ENCODE data around the gene IQCH.
"Not testable (repeated sequence)": the region's sequence is repeated elsewhere in the genome, so short reads cannot be mapped to it uniquely, and the experiment has no call there.

The IQCH gene

DNA sequence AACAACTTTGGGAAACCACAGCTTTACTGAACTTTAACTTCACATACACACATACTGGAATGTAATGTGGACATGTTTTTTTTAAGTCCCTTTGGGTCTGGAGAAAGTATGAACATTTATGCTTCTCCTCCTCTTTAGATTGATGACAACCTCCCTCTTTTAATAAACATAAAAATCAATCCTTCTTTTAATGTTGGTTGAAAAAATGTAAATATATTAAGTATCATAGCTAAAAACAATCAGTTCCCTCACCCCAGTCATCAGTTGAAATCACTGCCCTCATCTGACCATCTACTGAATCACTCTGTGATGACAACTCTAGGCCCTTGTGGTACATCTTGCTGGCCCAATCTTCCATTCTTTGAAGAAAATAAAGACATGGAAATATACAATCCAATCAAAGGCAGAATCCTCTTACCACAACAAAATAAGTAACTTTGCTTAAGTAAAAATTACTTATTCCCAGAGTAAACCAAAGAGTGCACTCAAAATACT lies 6.5 kb upstream of the IQCH start:
- no peak for DNase-seq

GRCh38 chr15:67249830-67250229 lies 4.8 kb upstream of the IQCH start:
- DNase-seq = no peak

- DNase-seq = no peak
Observed at GRCh38 chr15:67251318-67251717, 3.3 kb upstream of the IQCH start.

DNA sequence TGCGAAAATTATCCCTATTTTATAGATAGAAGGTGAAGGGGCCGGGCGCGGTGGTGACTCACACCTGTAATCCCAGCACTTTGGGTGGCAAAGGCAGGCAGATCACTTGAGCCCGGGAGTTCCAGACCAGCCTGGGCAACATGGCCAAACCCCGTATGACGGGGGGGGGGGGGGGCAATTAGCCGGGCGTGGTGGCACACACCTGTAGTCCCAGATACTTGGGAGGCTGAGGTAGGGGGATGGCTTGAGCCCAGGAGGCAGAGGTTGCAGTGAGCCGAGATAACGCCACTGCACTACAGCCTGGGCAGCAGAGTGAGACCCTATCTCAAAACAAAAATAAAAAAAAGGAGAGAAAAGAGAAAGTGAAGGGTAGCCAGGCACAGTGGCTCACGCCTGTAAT lies 1.5 kb upstream of the IQCH start:
- no peak for DNase-seq

- DNase-seq = no peak
Observed at GRCh38 chr15:67253549-67254237, 893 bp upstream of the IQCH start.

- no peak for DNase-seq
Observed at GRCh38 chr15:67256051-67256450, 1.5 kb downstream of the IQCH start.

GRCh38 chr15:67258412-67258811 lies 3.8 kb downstream of the IQCH start:
- not testable (repeated sequence) for DNase-seq

DNA sequence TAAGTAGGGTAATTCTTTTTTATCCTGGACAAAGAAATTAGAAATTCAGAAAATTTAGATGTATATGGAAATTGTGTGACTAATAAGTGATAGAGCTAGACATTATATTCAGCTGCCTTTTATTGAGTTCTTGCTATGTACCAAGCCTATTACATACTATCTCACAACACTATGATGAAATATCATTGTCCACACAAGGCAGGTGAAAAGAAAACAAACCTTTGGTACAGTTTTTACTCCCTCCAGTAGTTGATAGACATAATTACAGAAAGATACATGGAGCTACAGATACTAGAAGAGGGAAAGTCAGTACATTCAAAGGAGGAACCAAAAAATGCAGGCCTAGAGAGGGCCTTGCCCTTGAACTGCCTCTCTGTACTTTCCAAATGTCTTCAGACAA lies 4.8 kb downstream of the IQCH start:
- DNase-seq = no peak

GRCh38 chr15:67259806-67260205 lies 5.2 kb downstream of the IQCH start:
- DNase-seq = no peak

GRCh38 chr15:67266870-67267269 lies 12.3 kb downstream of the IQCH start:
- no peak for DNase-seq

DNA sequence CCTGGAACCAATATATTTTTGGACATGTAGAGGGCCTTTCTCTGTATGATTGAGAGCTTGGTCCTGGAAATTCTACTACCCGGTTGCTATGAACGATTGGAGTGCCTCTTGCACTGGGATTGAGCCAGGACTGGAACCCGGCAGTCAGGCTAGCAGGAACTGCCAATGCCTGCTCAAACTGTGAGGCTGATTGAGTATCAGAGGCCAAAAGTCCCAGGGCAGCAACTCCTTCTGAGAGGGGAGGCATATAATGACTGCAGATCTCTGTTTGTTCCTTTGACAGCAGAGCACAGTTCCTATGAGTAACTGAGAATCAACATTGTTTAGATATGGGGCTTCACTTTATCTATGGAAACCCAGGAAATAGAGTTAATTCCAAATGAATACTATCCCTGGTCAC lies 12.9 kb downstream of the IQCH start:
- no peak for DNase-seq

- no peak for DNase-seq
Observed at GRCh38 chr15:67267951-67268941, 13.7 kb downstream of the IQCH start.

DNA sequence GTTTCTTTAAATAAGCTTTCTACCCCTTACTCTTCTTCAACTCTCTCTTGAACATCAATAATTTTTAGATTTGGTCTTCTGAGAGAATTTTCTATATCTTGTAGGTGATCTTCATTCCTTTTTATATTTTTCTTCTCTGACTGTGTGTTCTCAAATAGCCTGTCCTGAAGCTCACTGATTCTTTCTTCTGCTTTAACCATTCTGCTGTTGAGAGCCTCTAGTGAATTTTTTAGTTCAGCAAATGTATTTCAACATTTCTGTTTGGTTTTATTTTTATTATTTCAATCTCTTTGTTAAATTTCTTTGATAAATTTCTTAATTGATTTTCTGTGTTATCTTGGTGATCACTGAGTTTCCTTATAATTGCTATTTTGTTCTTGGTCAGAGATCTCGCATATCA lies 19.6 kb downstream of the IQCH start:
- DNase-seq = no peak

- no peak for DNase-seq
Observed at GRCh38 chr15:67276666-67277065, 22.1 kb downstream of the IQCH start.

GRCh38 chr15:67280217-67280616 lies 25.6 kb downstream of the IQCH start:
- DNase-seq = no peak

DNA sequence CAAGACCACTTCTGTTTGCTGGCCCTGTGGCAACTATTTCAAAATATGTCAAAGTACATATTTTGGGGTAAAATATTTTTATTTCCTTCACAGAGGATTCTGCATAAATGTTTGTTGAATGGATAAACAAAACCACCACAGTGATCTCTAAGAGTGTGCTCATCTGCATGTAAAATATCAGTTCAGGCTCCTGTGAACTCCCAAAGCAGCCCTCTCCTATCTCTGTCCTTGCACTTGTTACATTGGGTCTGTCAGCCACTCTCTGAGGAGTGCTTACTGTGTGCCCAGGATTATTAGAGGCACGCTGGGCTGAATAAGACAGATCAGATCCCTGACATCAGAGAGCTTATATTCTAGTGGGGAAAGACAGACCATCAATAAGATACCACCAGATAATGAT lies 27.1 kb downstream of the IQCH start:
- DNase-seq = no peak

- DNase-seq = not testable (repeated sequence)
Observed at GRCh38 chr15:67285625-67286024, 31.0 kb downstream of the IQCH start.

DNA sequence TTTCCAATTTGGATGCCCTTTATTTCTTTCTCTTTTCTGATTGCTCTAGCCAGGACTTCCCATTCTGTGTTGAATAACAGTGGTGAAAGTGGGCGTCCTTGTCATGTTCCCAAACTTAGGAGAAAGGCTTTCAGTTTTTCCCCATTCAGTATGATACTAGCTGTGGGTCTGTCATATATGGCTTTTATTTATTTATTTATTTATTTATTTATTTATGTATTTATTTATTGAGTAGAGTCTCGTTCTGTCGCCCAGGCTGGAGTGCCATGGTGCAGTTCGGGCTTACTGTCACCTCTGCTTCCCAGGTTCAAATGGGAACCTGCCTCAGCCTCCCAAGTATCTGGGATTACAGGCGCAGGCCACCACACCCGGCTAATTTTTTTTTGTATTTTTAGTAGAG lies 31.8 kb downstream of the IQCH start:
- DNase-seq = not testable (repeated sequence)

- DNase-seq = no peak
Observed at GRCh38 chr15:67290319-67290718, 35.7 kb downstream of the IQCH start.

DNA sequence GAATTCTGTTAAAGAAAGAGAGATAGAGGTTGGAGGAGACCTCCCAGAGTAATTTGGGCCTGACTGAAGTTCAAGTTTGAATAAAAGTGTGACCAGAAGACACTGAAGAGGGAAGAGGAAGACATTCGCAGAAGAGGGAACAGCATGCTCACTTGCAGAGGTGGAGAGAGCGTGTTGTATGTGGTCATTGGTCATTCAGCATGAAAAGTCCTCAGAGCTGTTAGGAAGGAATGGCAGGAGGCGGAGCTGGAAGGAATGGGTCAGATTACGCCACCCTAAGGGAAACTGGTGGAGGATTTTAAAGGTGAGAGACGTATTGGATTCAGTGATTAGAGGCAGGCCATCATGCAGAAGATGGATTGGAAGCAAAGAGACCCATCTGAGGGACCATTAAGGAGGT lies 41.6 kb downstream of the IQCH start:
- no peak for DNase-seq

DNA sequence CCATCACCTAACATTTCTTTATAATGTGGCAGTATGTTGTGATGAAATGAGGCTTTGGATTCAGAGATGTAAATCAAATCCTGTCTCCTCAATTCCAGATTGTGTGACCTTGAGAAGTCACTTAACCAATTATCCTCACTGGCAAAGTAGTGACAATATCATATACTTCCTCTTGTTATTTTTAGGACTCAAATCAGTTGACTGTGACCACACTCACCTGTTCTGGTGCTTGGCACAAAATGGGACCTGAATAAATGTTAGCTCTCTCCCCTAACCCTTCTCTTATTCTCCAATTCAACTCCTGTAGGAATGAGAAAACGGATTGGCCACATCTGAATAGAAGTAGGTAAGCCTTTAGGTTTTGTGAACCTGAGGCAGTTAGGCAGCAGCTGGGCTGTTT lies 42.1 kb downstream of the IQCH start:
- no peak for DNase-seq

DNA sequence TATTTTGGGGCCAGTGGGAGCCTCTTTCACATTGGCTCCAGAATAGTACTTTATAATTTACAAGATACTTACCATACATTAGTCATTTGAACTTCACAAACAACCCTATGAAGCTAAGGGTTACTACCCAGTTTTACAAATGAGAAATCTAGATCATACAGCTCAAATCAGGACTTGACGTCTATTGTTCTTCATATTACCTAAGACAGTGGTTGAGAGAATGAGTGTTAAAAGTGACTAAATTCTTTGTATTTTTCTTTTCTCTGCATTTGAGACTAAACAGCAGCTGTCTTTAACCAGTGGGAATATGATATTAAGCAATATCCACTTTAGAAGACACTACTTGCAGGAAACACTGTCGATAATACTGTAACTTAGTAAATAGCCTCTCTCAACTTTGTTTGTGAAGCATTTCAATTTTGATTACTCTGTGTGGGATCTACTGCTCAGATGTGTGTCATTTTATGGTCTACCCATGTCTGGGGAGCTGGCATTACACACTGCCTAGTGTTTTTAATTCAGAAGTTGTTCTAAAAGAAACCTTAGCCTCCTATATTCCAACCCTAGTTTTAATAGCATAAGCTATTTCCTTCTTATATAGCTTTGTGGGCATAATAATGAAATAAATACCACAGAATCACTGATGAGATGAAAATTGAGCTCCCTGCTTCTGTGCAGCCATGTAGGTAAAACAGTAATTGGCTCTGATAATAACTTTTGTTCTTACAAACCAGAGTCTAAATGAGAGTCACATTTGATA lies 45.9 kb downstream of the IQCH start:
- no peak for DNase-seq

Data from CD4-positive, alpha-beta T cell treated with Interferon alpha-2 for 1 hour (primary cell).